NK-92 (cell line): Measurements from ENCODE around the gene SLC22A31.
"Not testable (repeated sequence)": the region's sequence is repeated elsewhere in the genome, so short reads cannot be mapped to it uniquely, and the experiment has no call there.

Experiments
- DNase-seq: peaks from one replicate; lab custom pipeline; 2025; ENCODE audit not compliant: unreplicated experiment; lab: John Stamatoyannopoulos, UW

Gene SLC22A31

DNA sequence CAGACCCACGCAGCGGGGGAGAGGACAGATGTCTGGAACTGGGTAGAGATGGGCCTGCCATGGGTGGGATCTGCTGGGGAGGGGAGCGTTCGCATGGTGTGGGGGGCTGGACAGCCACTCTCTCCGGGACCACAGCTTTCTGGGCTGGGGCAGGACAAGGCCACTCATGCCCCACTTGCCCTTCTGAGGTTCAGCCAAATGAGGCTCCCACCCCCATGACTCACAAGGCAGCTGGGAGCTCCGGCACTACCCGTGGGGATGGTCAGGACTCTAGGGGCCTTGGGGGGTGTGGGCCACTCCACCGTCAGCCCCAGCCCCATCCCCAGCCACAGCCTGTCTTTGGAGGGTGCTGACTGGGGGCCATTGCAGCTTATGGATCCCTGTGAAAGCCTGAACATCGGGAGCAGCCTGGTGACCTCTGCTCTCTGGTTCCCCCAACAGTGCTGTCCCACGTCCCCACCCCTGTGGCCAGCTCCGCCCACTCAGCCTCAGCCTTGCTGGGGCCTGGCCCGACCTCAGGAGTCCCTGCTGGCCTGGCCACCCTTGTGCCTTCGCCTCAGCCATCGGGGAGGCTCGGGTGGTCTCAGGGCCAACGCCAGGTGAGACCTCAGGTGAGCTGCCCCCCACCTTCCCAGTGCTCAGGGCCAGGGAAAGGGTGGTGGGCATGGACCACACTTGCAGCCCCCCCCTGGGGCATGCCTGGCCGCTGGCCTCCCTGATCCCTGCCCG lies 33.5 kb downstream of the SLC22A31 start:
- DNase-seq = no peak

DNA sequence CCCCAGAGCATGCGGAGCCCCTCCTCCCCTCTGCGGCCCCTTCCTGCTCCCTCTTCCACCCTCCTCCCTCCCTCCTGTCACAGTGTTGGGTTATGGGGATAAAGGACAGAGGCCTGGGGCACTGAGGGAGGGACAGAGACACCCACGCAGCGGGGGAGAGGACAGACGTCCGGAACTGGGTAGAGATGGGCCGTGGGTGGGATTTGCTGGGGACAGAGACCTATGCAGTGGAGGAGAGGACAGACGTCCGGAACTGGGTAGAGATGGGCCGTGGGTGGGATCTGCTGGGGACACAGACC lies 34.7 kb downstream of the SLC22A31 start:
- not testable (repeated sequence) for DNase-seq

DNA sequence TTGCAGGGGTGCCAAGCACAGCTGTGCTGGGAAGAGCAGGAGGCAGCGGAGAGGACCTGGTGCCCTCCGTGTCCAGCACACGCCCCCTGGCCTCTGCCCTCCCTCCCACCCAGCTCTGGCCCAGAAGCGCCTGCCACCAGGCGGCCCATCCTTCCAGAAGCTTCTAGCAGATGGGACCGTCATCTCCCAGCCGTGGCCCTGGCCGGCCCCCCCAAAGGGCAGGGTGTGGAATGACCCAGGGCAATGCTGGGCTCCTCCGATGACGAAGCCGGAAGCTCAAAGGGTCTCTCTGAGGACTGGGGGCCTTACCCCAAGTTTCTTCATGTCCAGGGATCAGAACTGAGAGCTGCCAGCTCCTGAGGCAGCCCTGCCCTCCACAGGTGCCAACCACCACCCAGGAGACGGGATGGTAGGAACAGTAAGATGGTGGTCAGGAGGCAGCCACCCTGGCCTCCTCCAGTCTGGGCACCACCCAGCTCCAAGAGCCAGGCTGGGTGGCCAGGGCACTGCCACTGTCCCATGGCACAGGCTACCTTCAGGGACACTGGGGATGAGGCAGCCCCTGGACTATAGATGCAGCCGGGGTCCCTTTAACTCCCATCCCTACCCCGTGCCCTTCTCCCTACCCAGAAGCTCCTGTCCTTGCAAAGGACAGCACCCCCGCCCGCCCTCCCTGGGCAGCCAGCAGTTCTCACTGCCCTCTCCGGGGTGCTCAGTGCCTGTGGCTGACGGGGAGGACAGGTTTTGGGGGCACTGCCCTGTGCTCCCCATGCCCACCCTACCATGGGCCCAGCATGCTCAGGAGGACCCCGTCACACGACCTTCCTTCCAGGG lies 35.3 kb downstream of the SLC22A31 start:
- DNase-seq = no peak

DNA sequence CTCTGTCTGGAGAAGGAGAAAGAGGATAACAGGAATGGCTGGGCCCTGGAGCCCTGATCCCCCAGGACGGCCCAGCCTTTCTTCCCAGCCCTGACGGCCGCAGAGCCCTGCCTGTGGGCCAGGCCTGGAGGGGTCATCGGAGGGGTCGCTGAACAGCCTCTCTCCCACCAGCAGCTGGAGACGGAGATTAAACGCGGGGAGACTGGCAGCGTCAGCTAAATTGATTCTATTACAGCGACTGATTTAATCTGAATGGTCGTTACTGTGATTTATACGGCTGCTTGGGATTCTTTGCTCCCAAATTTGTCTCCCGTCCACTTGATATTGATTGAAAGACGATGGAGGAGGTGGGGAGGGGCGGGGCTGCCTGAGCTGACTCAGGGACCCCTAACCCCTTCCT lies 35.9 kb downstream of the SLC22A31 start:
- no peak for DNase-seq

DNA sequence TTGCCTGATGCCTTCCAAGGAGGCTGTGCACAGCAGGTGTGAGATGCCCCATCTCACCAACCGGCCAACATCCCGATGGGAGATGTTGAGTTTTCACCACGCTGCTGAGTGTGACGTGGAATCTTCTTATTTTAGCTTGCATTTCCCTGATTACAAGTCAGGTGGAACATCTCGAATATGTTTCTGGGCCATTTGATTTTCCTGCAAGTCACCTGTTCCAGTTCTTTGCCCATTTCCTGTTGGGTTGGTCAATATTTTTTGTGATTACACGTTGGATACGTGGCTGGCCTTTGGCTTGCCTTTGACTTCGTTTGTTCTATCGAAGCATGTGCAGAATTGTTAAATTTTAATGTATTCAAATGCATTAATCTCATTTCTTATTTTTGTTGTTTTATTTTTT lies 37.0 kb downstream of the SLC22A31 start:
- no peak for DNase-seq

DNA sequence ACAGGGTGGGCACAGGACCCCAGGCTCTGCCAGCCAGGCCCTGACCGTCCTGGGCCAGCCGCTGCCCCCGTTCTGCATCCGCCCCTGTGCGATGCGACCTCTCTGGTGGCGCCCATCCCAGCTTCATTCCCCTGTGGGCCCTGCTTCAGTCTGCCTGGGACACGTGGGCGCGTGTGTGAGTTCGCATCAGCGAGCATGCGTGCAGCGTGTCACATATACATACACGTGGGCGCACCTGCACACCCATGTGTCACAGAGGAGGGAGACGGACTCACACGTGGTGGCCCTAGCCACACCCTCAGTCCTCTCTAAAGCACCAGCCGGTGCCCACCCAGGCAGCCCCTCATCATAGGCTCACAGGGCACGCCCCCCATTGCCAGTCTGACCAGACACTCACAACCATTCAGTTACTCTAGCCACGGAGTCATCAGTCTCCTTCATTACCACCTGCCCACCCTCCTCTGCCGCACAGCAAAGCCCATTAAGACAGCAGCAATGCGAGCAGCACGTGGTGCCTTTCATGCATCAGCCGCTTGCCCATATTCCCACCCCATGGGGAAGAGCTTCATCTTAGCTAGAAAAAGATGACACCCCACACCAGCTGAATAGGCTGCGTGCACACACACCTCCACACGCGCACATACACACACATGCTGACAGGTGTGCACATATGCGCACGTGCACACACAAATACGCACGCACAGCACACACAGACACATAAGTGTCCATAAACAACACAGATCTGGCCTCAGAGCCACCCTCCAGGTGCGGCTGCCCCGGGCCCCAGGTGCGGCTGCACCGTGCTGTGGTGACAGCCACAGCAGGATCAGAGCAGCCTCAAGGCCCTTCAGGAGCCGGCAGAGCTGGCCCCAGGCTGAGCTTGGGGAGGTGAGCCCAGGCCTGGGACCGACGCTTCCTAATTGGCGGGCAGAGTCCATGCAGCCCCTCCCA lies 38.3 kb downstream of the SLC22A31 start:
- no peak for DNase-seq

DNA sequence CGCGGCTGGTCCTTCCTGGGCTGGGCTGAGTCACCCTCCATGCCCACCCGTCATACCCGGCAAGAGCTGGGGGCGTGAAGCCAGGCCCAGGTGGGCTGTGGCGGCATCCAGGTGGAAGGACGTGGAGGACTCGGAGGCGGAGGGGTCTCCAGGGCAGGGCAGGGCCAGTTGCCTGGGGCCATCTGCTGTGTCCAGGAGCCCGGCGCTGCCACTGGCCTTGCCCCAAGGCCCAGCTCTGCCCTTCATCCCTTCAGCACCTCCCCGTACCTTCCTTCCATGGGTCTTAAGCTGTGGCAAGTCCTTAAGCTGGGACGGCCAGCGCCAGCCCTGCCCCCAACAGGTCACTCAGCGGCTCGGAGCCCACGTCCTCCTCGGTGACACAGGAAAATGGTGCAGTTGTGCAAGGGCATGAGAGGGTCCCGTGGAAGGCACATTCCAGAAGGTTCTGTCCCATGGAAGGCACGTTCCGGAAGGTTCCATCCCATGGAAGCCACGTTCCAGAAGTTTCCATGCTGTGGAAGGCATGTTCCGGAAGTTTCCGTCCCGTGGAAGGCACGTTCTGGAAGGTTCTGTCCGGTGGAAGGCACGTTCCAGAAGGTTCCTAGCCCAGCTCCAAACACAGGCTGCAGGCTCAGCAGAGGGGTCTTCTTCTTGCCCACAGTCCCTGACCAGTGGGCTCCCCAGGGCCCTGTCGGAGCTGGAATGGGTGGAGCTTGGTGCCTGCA lies 39.2 kb downstream of the SLC22A31 start:
- DNase-seq = no peak

DNA sequence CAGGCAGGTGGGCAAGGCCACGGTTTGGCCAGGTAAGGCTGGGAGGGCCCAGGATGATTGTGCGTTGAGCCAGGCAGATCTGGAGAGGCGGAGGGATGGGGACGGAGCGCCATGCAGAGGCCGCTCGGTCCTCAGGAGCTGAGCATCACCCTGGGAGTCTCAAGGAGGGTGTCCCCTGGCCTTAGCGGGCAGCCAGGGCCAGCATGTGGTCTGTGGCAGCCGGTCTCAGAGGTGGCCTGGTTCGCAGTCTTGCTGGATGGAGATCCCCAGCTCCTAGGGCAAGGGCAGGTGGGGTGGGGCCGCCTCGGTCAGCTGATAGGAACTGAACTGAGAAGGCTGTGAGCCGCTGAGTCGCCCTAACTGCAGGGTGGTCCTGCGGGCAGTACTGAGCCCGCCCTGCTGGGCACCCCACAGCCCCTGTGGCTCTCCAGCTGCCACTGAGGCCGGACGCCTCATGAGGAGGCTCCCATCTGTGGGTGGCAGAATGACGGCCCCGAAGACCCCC lies 40.4 kb downstream of the SLC22A31 start:
- no peak for DNase-seq

DNA sequence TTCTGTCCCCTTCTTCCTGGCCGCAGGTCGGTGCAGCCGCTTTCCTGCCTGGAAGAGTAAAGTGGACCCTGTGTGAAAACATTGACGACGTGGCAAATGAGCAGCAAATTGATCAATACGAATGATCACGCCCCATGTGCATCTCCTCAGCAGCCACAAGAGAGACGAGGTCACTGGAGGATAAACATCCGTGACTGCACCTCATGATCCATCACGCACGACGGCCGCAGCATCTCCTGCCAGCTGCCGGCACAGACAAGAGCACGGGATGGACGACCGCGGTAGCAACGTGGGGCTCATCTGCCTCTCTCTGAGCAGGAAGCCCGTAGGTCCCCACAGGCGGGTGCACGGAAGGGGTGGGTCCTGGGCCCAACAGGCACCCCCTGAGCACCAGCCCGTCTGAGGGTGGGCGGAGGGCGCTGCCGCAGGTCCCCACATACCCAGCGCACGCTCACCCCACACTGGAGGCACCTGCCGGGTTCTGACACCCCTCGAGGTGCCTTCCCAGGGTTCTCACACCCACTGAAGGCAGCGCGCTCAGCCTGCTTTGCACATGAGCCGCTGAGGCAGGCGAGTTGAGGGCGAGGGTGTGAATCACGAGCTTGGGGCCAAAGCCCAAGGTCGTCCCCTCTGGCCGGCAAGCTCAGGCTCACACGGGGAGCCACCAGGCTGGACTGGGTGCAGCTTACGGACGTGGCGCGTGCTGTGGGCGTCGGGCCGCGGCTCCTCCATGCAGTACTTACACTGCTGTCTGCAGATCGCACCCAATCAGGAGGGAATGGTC lies 41.1 kb downstream of the SLC22A31 start:
- DNase-seq = no peak

DNA sequence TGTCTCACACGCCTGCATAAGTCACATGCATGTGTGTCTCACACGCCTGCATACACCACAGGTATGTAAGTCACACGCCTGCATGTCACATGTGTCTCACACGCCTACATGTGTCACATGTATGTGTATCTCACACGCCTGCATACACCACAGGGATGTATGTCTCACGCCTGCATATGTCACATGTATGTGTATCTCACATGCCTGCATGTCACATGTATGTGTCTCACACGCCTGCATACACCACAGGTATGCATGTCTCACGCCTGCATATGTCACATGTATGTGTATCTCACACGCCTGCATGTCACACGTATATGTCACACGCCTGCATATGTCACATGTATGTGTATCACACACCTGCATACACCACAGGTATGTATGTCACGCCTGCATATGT lies 42.6 kb downstream of the SLC22A31 start:
- DNase-seq = no peak

DNA sequence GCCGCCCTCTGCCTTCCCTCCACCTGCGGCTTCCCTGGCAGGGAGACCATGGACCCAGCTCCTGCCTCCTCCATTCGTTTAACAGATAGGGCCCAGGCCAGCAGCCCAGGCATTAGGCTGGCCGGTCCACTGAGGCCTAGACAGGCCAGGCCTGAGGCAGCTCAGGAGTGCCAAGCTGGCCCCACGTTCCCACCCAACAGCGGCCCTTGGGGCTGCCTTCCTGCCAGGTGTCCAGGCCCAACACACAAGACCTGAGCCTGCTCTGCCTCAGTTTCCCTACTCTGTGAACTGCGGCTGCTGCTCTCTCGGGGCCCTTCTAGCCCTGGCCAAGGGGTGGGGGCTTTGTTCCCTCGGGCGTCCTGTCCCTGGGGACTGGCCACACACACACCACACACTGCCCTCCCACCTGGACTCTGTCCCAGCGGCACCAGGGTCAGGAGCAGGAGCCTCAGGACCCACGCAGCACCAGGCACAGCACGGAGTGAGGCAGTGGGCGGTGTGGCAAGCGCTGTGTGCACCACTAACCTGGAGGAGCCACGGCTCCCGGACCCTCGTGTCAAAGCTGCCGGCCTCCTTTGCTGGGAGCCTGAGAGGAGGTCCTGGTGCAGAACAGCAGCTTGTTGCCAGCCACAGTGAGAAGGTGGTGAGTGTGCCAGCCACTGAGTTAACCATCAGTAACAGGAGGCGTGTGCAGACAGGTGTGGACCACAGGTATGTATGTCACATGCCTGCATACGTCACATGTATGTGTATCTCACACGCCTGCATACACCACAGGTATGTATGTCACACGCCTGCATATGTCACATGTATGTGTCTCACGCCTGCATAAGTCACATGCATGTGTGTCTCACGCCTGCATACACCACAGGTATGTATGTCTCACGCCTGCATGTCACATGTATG lies 43.3 kb downstream of the SLC22A31 start:
- no peak for DNase-seq

DNA sequence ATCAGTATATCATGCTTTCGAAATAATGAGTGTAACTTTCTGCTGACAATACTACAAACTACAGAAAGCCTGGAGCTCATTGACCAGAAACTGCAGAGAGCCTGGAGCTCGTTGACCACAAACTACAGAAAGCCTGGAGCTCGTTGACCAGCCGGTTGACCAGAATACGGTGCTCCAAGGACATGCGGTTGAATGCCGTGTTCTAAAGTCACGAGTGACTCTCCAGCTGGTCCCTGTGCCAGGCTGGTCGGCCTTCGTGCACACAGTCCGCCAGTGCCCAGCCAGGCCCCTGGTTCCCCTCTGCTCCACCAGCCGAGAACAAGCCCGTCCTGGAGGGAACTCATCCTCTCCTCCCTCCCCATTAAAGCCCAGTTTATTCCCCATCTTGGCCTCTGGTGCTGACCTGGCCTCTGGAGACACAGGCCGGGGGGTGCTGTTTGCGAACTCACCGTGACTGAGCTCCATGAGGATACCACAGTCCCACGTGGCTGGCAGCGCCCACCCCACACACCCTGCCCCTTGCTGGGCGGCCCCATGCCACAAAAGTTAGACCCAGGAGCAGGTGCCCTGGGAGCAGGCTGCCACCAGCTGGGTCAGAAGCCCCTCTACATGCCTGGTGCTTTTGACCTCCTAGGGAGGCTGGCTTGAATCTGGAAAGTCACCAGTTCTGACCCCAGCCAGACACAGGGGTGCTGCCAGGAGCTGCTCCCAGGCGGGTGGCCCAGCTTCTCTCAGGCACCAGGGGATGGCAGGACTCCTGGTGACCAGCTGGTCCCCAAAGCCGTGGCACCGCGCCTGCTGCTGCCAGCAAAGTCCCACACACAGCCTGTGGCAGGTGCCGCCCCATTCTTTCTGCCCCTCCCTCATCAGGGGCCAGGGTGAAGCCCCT lies 44.2 kb downstream of the SLC22A31 start:
- DNase-seq = no peak

DNA sequence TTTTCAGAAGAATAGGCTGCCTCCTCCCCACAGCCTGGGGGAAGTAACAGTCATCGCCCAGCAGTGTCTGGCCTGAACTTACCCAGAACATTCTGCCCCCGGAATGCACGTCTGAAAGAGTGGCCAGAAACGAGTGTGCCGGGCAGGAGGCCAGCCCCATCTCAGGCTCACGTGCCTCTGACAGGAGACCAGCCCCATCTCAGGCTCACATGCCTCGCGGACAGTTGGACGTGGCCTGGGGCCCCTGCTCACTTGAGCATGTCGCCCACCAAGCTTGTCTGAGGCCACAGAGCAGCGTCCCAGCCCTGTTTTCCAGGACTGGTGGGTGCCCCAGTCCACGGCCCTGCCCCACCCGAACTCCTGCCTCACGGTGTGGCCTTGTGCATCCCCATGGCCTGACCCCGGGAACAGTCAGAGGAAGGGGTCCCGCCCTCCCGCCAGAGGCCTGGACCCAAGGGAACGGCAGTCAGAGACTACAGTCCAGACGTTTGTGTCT lies 45.1 kb downstream of the SLC22A31 start:
- DNase-seq = no peak

DNA sequence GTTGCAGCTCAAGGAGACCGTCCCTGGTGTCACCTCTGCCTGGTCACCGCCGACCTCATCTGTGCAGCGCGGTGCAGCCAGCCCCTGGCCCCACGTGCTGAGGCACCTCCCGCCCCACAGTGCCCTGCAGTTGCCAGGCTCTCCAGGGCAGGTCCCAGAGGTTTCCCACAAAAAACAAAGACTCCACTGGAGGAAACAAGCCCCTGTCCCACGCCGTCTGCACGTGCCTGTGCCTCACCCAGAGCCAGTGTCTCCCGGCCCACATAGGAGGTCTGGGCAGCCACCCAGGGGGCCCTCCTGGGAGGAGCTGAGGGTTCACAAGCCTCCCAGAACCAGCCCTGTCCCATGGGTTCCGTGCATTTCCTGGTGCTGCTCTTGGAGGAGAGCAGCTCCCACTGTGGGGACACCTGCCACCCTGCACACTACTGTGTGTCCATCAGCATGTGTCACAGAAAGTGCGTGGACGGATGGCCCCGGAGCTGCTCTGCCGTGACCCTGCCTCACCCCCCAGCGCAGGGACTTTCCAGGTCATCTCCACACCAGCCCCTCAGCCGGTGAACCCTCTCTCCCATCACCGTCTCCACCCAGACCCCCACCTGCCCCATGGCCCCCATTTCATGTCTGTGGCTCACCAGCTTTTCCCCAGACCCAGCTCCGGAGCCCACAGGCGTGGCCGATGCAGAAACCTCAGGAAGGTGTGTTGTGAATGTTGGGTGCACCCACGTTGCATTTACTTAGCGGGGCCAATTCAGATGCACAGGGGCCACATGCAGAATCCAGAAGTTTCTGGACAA lies 45.8 kb downstream of the SLC22A31 start:
- no peak for DNase-seq

DNA sequence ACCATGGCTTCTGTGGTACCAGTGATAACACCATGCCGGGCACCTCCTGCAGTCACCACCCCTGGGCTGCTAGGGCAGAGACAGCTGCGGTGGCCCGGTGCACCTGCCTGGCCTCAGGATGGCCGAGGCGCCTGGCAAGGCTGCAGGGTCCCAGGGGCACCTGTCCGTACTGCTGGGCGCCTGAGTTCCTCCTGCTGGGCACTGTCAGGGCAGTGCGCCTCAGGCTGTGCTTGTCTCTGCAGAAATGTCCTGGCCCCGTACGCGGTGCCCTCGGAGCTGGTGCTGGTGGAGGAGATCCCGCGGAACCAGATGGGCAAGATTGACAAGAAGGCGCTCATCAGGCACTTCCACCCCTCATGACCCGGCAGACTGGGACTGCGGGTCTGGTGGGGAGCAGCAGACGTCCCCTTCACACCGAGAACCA lies 46.5 kb downstream of the SLC22A31 start:
- DNase-seq = no peak

DNA sequence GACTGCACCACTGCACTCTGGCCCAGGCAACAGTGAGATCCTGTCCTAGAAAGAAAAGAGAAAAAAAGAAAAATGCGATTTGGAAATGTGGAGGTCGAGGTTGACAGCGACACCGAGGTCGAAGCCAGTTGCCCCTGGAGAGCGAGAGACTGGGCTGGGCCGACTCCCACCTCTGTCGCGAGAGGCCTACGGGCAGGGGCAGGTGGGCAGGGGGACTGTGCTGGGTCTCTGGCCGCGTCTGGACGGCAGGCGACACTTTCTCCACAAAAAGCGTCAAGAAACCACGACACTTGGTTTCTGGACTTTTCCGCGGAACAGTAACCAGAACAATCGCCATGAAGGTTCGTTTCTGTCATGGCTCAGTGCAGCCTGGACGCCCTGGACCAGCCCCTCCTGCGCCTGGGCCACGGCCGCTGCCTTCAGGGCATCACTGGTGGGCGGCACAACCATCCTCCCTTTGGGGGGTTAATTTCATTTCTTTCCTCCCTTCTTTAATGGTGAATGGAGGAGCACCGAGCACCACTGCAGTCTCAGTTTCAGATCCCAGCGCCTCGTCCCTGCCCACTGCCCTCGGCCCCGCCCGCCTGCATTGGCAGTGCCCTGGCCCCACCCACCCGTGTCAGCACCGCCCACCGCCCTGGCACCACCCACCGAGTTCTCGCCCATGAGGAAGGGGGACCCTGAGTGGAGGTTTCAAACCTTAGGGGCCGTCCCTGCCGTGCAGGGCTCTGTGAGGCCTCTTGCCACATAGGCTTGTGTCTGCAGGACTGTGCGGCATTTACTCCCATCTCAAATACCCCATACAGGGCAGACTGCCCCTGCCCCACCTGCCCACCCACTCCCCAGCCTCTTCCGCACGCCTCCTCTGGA lies 47.3 kb downstream of the SLC22A31 start:
- no peak for DNase-seq
